H1 (cell line): ENCODE measurements around the gene AGR2. TPM values are rescaled to one million over a fixed set of nuclear protein-coding genes. Genes with fewer than 3 reads are reported as not detected.

Source experiments
- CTCF ChIA-PET: fragments of 300-600 bp; sonication (Branson Sonifier 250); formaldehyde crosslinking; loops from one replicate; lab custom pipeline; 2021; ENCODE audit not compliant: partially characterized antibody; lab: Charles Lee
- POLR2A ChIA-PET: fragments of 300-600 bp; sonication (Branson Sonifier 250); formaldehyde crosslinking; loops from one replicate; lab custom pipeline; 2021; ENCODE audit warnings: inconsistent platforms; ENCODE audit not compliant: partially characterized antibody; lab: Charles Lee
- DNase-seq, 2 experiments: peaks; one replicate each; pipeline versions ENCODE4 v3.0.0 to v3.0.0-alpha.2; 2010 to 2022; ENCODE audit warnings: low spot score in 2 of 2, low read depth in 1 of 2, mixed read lengths in 1 of 2
- FAIRE-seq: peaks from 2 replicates; lab custom pipeline; 2011; peaks lifted over from hg19 to GRCh38; lab: Jason Lieb, UNC
- H2AFZ ChIP-seq: 2 replicates; pipeline ENCODE4 v1.8.1; 2012; ENCODE audit warnings: low read length, inconsistent platforms
- H2AK5ac ChIP-seq: 2 replicates; pipeline ENCODE4 v1.6.1; 2013; ENCODE audit warnings: low read depth, low read length
- H2BK120ac ChIP-seq: replicated peaks from 2 replicates; pipeline ENCODE3; 2013; ENCODE audit warnings: low read depth, low read length, inconsistent platforms
- H2BK12ac ChIP-seq: 2 replicates; pipeline ENCODE4 v1.6.1; 2013; ENCODE audit warnings: low read depth, low read length
- H2BK15ac ChIP-seq: 2 replicates; pipeline ENCODE4 v1.6.1; 2013; ENCODE audit warnings: low read length
- H2BK20ac ChIP-seq: 2 replicates; pipeline ENCODE4 v1.6.1; 2013; ENCODE audit warnings: low read length
- H2BK5ac ChIP-seq: 2 replicates; pipeline ENCODE4 v1.6.1; 2013; ENCODE audit warnings: low read depth, low read length
- H3K14ac ChIP-seq: 2 replicates; pipeline ENCODE4 v1.6.1; 2013; ENCODE audit warnings: inconsistent platforms; ENCODE audit not compliant: insufficient read length
- H3K18ac ChIP-seq: 2 replicates; pipeline ENCODE4 v1.6.1; 2013; ENCODE audit warnings: low read length; ENCODE audit errors: extremely low read depth
- H3K23ac ChIP-seq: 2 replicates; pipeline ENCODE4 v1.6.1; 2013; ENCODE audit warnings: inconsistent platforms; ENCODE audit not compliant: insufficient read length
- H3K23me2 ChIP-seq: 2 replicates; pipeline ENCODE4 v1.6.1; 2013; ENCODE audit warnings: low read depth, low read length
- H3K27ac ChIP-seq: 2 replicates; pipeline ENCODE4 v1.6.1; 2011; ENCODE audit warnings: low read depth, low read length, inconsistent platforms
- H3K27me3 ChIP-seq, 4 experiments: replicated peaks in 1 of 4; 1 replicate in 1 of 4; 2 replicates in 3 of 4; pipeline versions ENCODE4 v1.6.1 to v1.8.1; 2011 to 2013; ENCODE audit warnings: low read length in 3 of 4, mild to moderate bottlenecking in 3 of 4, inconsistent platforms in 2 of 4, mixed read lengths in 2 of 4, moderate library complexity in 1 of 4; ENCODE audit not compliant: control insufficient read depth in 3 of 4, insufficient read depth in 3 of 4; ENCODE audit errors: extremely low read depth in 1 of 4
- H3K36me3 ChIP-seq, 4 experiments: 2 replicates each; pipeline versions ENCODE4 v1.6.1 to v1.8.1; 2011 to 2013; ENCODE audit warnings: mild to moderate bottlenecking in 4 of 4, low read length in 3 of 4, moderate library complexity in 2 of 4, control low read depth in 1 of 4, inconsistent platforms in 1 of 4; ENCODE audit not compliant: insufficient read depth in 4 of 4, control insufficient read depth in 2 of 4
- H3K4ac ChIP-seq: replicated peaks from 2 replicates; pipeline ENCODE3; 2013; ENCODE audit warnings: low read length, low read depth, mixed read lengths, inconsistent platforms; ENCODE audit not compliant: insufficient read length
- H3K4me1 ChIP-seq, 4 experiments: replicated peaks in 1 of 4; 1 replicate in 1 of 4; 2 replicates in 3 of 4; pipeline versions ENCODE4 v1.6.1 to v1.8.1; 2011 to 2013; ENCODE audit warnings: low read length in 3 of 4, inconsistent platforms in 2 of 4, mixed read lengths in 1 of 4; ENCODE audit not compliant: insufficient read depth in 4 of 4, control insufficient read depth in 3 of 4
- H3K4me2 ChIP-seq, 2 experiments: 2 replicates each; pipeline versions ENCODE4 v1.6.1 to v1.8.1; 2011 to 2013; ENCODE audit warnings: low read depth in 2 of 2, low read length in 2 of 2, control low read depth in 1 of 2, inconsistent platforms in 1 of 2, mild to moderate bottlenecking in 1 of 2; ENCODE audit not compliant: insufficient read depth in 1 of 2
- H3K4me3 ChIP-seq, 4 experiments: fragments of 200-600, 300-600 bp in 1 of 4; sonication (generic), shearing (Covaris generic), sonication (Bioruptor Twin) in 1 of 4; 2 replicates each; pipeline versions ENCODE4 v1.5.1 to v1.8.1; 2011 to 2016; ENCODE audit warnings: low read length in 4 of 4, low read depth in 3 of 4, control low read depth in 2 of 4, inconsistent platforms in 2 of 4, mild to moderate bottlenecking in 2 of 4, mixed read lengths in 1 of 4, moderate library complexity in 1 of 4; ENCODE audit not compliant: insufficient read depth in 2 of 4; ENCODE audit errors: extremely low read depth in 1 of 4
- H3K56ac ChIP-seq: replicated peaks from 2 replicates; pipeline ENCODE3; 2013; ENCODE audit warnings: low read depth, mild to moderate bottlenecking, mixed read lengths, low read length, inconsistent platforms; ENCODE audit not compliant: insufficient read length
- H3K79me1 ChIP-seq: 2 replicates; pipeline ENCODE4 v1.6.1; 2013; ENCODE audit warnings: low read depth, low read length, control low read depth
- H3K79me2 ChIP-seq, 2 experiments: 2 replicates each; pipeline versions ENCODE4 v1.6.1 to v1.8.1; 2012 to 2013; ENCODE audit warnings: low read length in 2 of 2, mild to moderate bottlenecking in 2 of 2, inconsistent platforms in 1 of 2; ENCODE audit not compliant: insufficient read depth in 2 of 2, control insufficient read depth in 1 of 2
- H3K9ac ChIP-seq, 4 experiments: replicated peaks in 1 of 4; 1 replicate in 1 of 4; 2 replicates in 3 of 4; pipeline versions ENCODE4 v1.6.1 to v1.8.1; 2011 to 2013; ENCODE audit warnings: low read depth in 3 of 4, low read length in 3 of 4, control low read depth in 2 of 4, mild to moderate bottlenecking in 2 of 4, moderate library complexity in 2 of 4, inconsistent platforms in 1 of 4; ENCODE audit errors: extremely low read depth in 1 of 4
- H3K9me3 ChIP-seq, 2 experiments: 2 replicates each; pipeline versions ENCODE4 v1.6.1 to v1.8.1; 2012 to 2013; ENCODE audit warnings: mild to moderate bottlenecking in 2 of 2, moderate library complexity in 2 of 2, control low read depth in 1 of 2, inconsistent platforms in 1 of 2, low read depth in 1 of 2, low read length in 1 of 2, mixed read lengths in 1 of 2; ENCODE audit not compliant: insufficient read depth in 2 of 2
- H4K20me1 ChIP-seq, 2 experiments: replicated peaks in 1 of 2; 2 replicates each; pipeline versions ENCODE3 to v1.8.1; 2011 to 2013; ENCODE audit warnings: inconsistent platforms in 2 of 2, low read length in 2 of 2, mild to moderate bottlenecking in 1 of 2; ENCODE audit not compliant: insufficient read depth in 2 of 2, control insufficient read depth in 1 of 2
- H4K5ac ChIP-seq: 2 replicates; pipeline ENCODE4 v1.6.1; 2013; ENCODE audit warnings: low read length, low read depth, mixed read lengths, inconsistent platforms; ENCODE audit not compliant: insufficient read length
- H4K8ac ChIP-seq: 2 replicates; pipeline ENCODE4 v1.8.0; 2013; ENCODE audit warnings: mild to moderate bottlenecking, moderate library complexity, low read length, inconsistent platforms; ENCODE audit not compliant: insufficient read depth; ENCODE audit errors: extremely low read depth
- H4K91ac ChIP-seq: replicated peaks from 2 replicates; pipeline ENCODE3; 2013; ENCODE audit warnings: low read length, mixed read lengths, inconsistent platforms; ENCODE audit not compliant: insufficient read length
- HDAC6 ChIP-seq: IDR thresholded peaks from one replicate; pipeline ENCODE4 v1.7.1; 2012; ENCODE audit warnings: low read depth, mild to moderate bottlenecking, inconsistent platforms, low read length, moderate library complexity
- RNF2 ChIP-seq: fragments of 200-900, 300-1000 bp; sonication (generic); IDR thresholded peaks from 2 replicates; pipeline ENCODE4 v1.7.1; 2016; ENCODE audit warnings: borderline replicate concordance, low read depth, mild to moderate bottlenecking, antibody characterized with exemption, low read length; ENCODE audit not compliant: poor library complexity, severe bottlenecking; ENCODE audit errors: missing control alignments
- polyA plus RNA-seq, 7 experiments: library from polyadenylated mRNA; depleted of rRNA in 3 of 7; stranded (reverse) in 5 of 7; unstranded in 2 of 7; fragments of >200 nt in 5 of 7; fragments of 200-250 nt in 2 of 7; gene quantifications; 1 replicate in 5 of 7; 2 replicates in 1 of 7; 4 replicates in 1 of 7; pipeline versions ENCODE4 v1.2.1 to v1.2.3, GENCODE V29; 2011 to 2013; ENCODE audit warnings: missing spikeins in 2 of 7, mixed read lengths in 2 of 7
- total RNA-seq: library from RNA; stranded (reverse); fragmentation: NEBNext Ultra II Directional; extraction: Animal tissue kit (Norgen Biotek cat#: 25700); gene quantifications from 2 replicates; pipeline ENCODE4 v1.2.1, GENCODE V29; 2021

AGR2 gene
- total and polyA plus RNA-seq, 2 of the 8 experiments (the other 6 are each of a cell fraction or from before 2014, with no cell fraction given): not detected

DNA sequence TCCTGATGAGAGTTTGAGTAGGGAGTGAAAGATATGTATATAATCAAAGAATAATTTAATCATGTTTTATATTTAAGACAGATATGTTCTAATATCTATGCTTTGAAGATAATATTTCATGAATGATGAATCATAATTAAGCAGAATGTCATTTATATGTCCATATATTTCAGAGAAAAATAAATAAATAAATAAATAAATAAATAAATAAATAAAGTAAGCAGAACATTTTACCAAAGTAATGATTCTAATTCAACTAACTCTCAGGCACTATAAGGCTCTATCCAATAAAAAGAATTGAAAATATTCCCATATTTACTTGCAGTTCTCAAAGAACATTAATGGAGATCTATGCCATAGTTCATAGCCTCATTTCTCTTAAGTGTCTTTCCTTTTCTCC lies 40.9 kb upstream of the AGR2 start:
- Histone ChIP-seq H3K4me3 (no peak overlapping the region), H3K23ac (no peak overlapping the region), H3K14ac (no peak overlapping the region), H3K79me1 (no peaks in the 10 kb centered on the region), H3K56ac (no peak overlapping the region)
- CTCF ChIA-PET: no interaction called here
- POLR2A ChIA-PET: no interaction called here
- no peak for TF ChIP-seq RNF2
- no peak for TF ChIP-seq HDAC6
- TF ChIP-seq, all 59 proteins: peak for 0
- no peak overlapping the region for H4K91ac ChIP-seq
- H3K27ac ChIP-seq: no peak overlapping the region
- H4K8ac ChIP-seq: no peak overlapping the region
- H3K18ac ChIP-seq: no peak overlapping the region
- H2BK5ac ChIP-seq: no peak overlapping the region
- no peaks in the 10 kb centered on the region for H3K9me3 ChIP-seq
- no peak overlapping the region for H2AFZ ChIP-seq
- H2BK120ac ChIP-seq: no peak overlapping the region
- no peaks in the 10 kb centered on the region; a peak in 1 of 7 replicates for H3K4me1 ChIP-seq
- H4K5ac ChIP-seq: no peak overlapping the region
- no peaks in the 10 kb centered on the region for H3K23me2 ChIP-seq
- no peak overlapping the region for H2BK20ac ChIP-seq
- H3K36me3 ChIP-seq: no peaks in the 10 kb centered on the region
- H3K9ac ChIP-seq: no peak overlapping the region
- no peaks in the 10 kb centered on the region for H3K27me3 ChIP-seq
- H3K4me2 ChIP-seq: no peak overlapping the region
- H3K79me2 ChIP-seq: no peaks in the 10 kb centered on the region
- H3K4ac ChIP-seq: no peak overlapping the region
- DNase-seq (no peak), FAIRE-seq (no peak)
- H2BK12ac ChIP-seq: no peak overlapping the region
- no peak overlapping the region for H2BK15ac ChIP-seq
- H4K20me1 ChIP-seq: no peaks in the 10 kb centered on the region
- no peak overlapping the region for H2AK5ac ChIP-seq
